NCI-H1694 (cell line): ENCODE data around the gene CCDC34.

Experiments
- DNase-seq: peaks from one replicate; lab custom pipeline; 2025; lab: John Stamatoyannopoulos, UW

CCDC34 gene

GRCh38 chr11:27290261-27291050 lies 72.6 kb downstream of the CCDC34 start:
- no peak for DNase-seq
